Measurements from ENCODE around the gene MB21D2.

GRCh38 chr3:192869131-192870031 is 48.3 kb downstream of the MB21D2 start:
- TF ChIP-seq, protein P1, sequence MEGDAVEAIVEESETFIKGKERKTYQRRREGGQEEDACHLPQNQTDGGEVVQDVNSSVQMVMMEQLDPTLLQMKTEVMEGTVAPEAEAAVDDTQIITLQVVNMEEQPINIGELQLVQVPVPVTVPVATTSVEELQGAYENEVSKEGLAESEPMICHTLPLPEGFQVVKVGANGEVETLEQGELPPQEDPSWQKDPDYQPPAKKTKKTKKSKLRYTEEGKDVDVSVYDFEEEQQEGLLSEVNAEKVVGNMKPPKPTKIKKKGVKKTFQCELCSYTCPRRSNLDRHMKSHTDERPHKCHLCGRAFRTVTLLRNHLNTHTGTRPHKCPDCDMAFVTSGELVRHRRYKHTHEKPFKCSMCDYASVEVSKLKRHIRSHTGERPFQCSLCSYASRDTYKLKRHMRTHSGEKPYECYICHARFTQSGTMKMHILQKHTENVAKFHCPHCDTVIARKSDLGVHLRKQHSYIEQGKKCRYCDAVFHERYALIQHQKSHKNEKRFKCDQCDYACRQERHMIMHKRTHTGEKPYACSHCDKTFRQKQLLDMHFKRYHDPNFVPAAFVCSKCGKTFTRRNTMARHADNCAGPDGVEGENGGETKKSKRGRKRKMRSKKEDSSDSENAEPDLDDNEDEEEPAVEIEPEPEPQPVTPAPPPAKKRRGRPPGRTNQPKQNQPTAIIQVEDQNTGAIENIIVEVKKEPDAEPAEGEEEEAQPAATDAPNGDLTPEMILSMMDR (IDR thresholded peaks at IDR 0.05), result no peak
- TF ChIP-seq POLR2A (IDR thresholded peaks at IDR 0.05), result no peak
